ENCODE data around the gene LPXN.
A peak's percentile ranks its signal among the peaks of the same experiment; 100 is the strongest.

LPXN gene

GRCh38 chr11:58511636-58512035 lies 64.0 kb downstream of the LPXN start:
- no peak for DNase-seq

- DNase-seq = no peak
These were observed 65.9 kb downstream of the LPXN start for GRCh38 chr11:58509748-58510147.

- DNase-seq = no peak
These were observed 66.8 kb downstream of the LPXN start for GRCh38 chr11:58508814-58509213.

- no peak for DNase-seq
These were observed 67.7 kb downstream of the LPXN start, which contains the start of gene OR5B21 for GRCh38 chr11:58508005-58508404. Gene OR5B21, minus strand, starts transcription at chr11:58508105. Its CDS starts 0 bp downstream, at chr11:58508105.

- no peak for DNase-seq
These were observed 68.3 kb downstream of the LPXN start for GRCh38 chr11:58507355-58507754.

GRCh38 chr11:58506935-58507334 lies 68.7 kb downstream of the LPXN start:
- DNase-seq = no peak

GRCh38 chr11:58505849-58506248 lies 69.8 kb downstream of the LPXN start:
- no peak for DNase-seq

GRCh38 chr11:58504232-58504631 lies 71.4 kb downstream of the LPXN start:
- DNase-seq = no peak

- peak; percentile 12 for DNase-seq
These were observed 72.2 kb downstream of the LPXN start for GRCh38 chr11:58503361-58503856.

- DNase-seq = no peak
These were observed 73.7 kb downstream of the LPXN start for GRCh38 chr11:58502004-58502403.

GRCh38 chr11:58498464-58498863 lies 77.2 kb downstream of the LPXN start:
- no peak for DNase-seq

- DNase-seq = no peak
These were observed 77.7 kb downstream of the LPXN start for GRCh38 chr11:58497951-58498350.

- no peak for DNase-seq
These were observed 79.8 kb downstream of the LPXN start for GRCh38 chr11:58495906-58496305.

- DNase-seq = no peak
These were observed 81.6 kb downstream of the LPXN start for GRCh38 chr11:58494101-58494500.

- DNase-seq = no peak
These were observed 82.0 kb downstream of the LPXN start for GRCh38 chr11:58493676-58494075.

GRCh38 chr11:58490827-58491226 lies 84.8 kb downstream of the LPXN start:
- no peak for DNase-seq

GRCh38 chr11:58487170-58487569 lies 88.5 kb downstream of the LPXN start:
- DNase-seq = no peak

- no peak for DNase-seq
These were observed 89.7 kb downstream of the LPXN start for GRCh38 chr11:58485961-58486360.

Data from RPMI8226 (cell line).